ENCODE data around the gene FOXK1. TPM values are rescaled to one million over a fixed set of nuclear protein-coding genes. Genes with fewer than 3 reads are reported as not detected.

FOXK1 gene
- total RNA-seq, 1 experiment from 2014 or later, result 19.8 TPM

GRCh38 chr7:4748231-4748681, 66.2 kb downstream of the FOXK1 start:
- in situ Hi-C loops (cut with HindIII; ENCODE audit: low pct_unique_long_range_greater_than_20kb, low sequenced_read_pairs), result loop anchor here (5.0 kb wide), 1 partner anchor 56 kb away; no protein-coding TSS in a partner anchor
- DNase-seq (ENCODE audit: low read depth), result peak; percentile 46

- DNase-seq (ENCODE audit: low read depth), result no peak
- in situ Hi-C loops (cut with HindIII; ENCODE audit: low pct_unique_long_range_greater_than_20kb, low sequenced_read_pairs), result loop anchor here (5.0 kb wide), 1 partner anchor 57 kb away; no protein-coding TSS in a partner anchor
Observed at GRCh38 chr7:4749363-4749762, 67.3 kb downstream of the FOXK1 start.

GRCh38 chr7:4749798-4750197, 67.7 kb downstream of the FOXK1 start:
- in situ Hi-C loops (cut with HindIII; ENCODE audit: low pct_unique_long_range_greater_than_20kb, low sequenced_read_pairs), result loop anchor here (5.0 kb wide), 1 partner anchor 57 kb away; no protein-coding TSS in a partner anchor
- no peak for DNase-seq (ENCODE audit: low read depth)

GRCh38 chr7:4751398-4751947, 69.4 kb downstream of the FOXK1 start:
- no peak for DNase-seq (ENCODE audit: low read depth)
- in situ Hi-C loops (cut with HindIII; ENCODE audit: low pct_unique_long_range_greater_than_20kb, low sequenced_read_pairs), result no loop called here

GRCh38 chr7:4753598-4754432, 71.7 kb downstream of the FOXK1 start:
- in situ Hi-C loops (cut with HindIII; ENCODE audit: low pct_unique_long_range_greater_than_20kb, low sequenced_read_pairs), result no loop called here
- peak; percentile 65 for DNase-seq (ENCODE audit: low read depth)

GRCh38 chr7:4754433-4755010, 72.4 kb downstream of the FOXK1 start:
- in situ Hi-C loops (cut with HindIII; ENCODE audit: low pct_unique_long_range_greater_than_20kb, low sequenced_read_pairs), result no loop called here
- no peak for DNase-seq (ENCODE audit: low read depth)

- in situ Hi-C loops (cut with HindIII; ENCODE audit: low pct_unique_long_range_greater_than_20kb, low sequenced_read_pairs), result no loop called here
- no peak for DNase-seq (ENCODE audit: low read depth)
Observed at GRCh38 chr7:4755045-4755444, 73.0 kb downstream of the FOXK1 start.

GRCh38 chr7:4758111-4758510, 76.0 kb downstream of the FOXK1 start:
- DNase-seq (ENCODE audit: low read depth), result no peak
- in situ Hi-C loops (cut with HindIII; ENCODE audit: low pct_unique_long_range_greater_than_20kb, low sequenced_read_pairs), result no loop called here

GRCh38 chr7:4758791-4759190, 76.7 kb downstream of the FOXK1 start:
- in situ Hi-C loops (cut with HindIII; ENCODE audit: low pct_unique_long_range_greater_than_20kb, low sequenced_read_pairs), result no loop called here
- DNase-seq (ENCODE audit: low read depth), result no peak

GRCh38 chr7:4759211-4759610, 77.1 kb downstream of the FOXK1 start:
- in situ Hi-C loops (cut with HindIII; ENCODE audit: low pct_unique_long_range_greater_than_20kb, low sequenced_read_pairs), result no loop called here

GRCh38 chr7:4760952-4761351, 78.9 kb downstream of the FOXK1 start:
- in situ Hi-C loops (cut with HindIII; ENCODE audit: low pct_unique_long_range_greater_than_20kb, low sequenced_read_pairs), result no loop called here
- DNase-seq (ENCODE audit: low read depth), result no peak

More at GRCh38 chr7:4759211-4759610, 77.1 kb downstream of the FOXK1 start:
- DNase-seq (ENCODE audit: low read depth), result no peak

- in situ Hi-C loops (cut with HindIII; ENCODE audit: low pct_unique_long_range_greater_than_20kb, low sequenced_read_pairs), result no loop called here
- DNase-seq (ENCODE audit: low read depth), result no peak
Observed at GRCh38 chr7:4762121-4763055, 80.3 kb downstream of the FOXK1 start.

- in situ Hi-C loops (cut with HindIII; ENCODE audit: low pct_unique_long_range_greater_than_20kb, low sequenced_read_pairs), result no loop called here
- DNase-seq (ENCODE audit: low read depth), result no peak
Observed at GRCh38 chr7:4763091-4763793, 81.1 kb downstream of the FOXK1 start.

- no peak for DNase-seq (ENCODE audit: low read depth)
- in situ Hi-C loops (cut with HindIII; ENCODE audit: low pct_unique_long_range_greater_than_20kb, low sequenced_read_pairs), result no loop called here
Observed at GRCh38 chr7:4763794-4764185, 81.7 kb downstream of the FOXK1 start.

- DNase-seq (ENCODE audit: low read depth), result no peak
- in situ Hi-C loops (cut with HindIII; ENCODE audit: low pct_unique_long_range_greater_than_20kb, low sequenced_read_pairs), result no loop called here
Observed at GRCh38 chr7:4764402-4765007, 82.4 kb downstream of the FOXK1 start.

- in situ Hi-C loops (cut with HindIII; ENCODE audit: low pct_unique_long_range_greater_than_20kb, low sequenced_read_pairs), result no loop called here
- DNase-seq (ENCODE audit: low read depth), result no peak
Observed at GRCh38 chr7:4765776-4766490, 83.8 kb downstream of the FOXK1 start.
